ENCODE measurements around the gene FLAD1. TPM values are rescaled to one million over a fixed set of nuclear protein-coding genes. Genes with fewer than 3 reads are reported as not detected.

Gene FLAD1
- total and polyA plus RNA-seq, 2 of the 4 experiments (the other 2 are of a cell fraction): 26.3 to 37.3 TPM

GRCh38 chr1:154941333-154942013 lies 41.7 kb upstream of the FLAD1 start:
- no peak overlapping the region for H2BK15ac ChIP-seq (ENCODE audit: low read depth, low read length)
- H3K4me1 ChIP-seq (ENCODE audit: control insufficient read depth, insufficient read depth, low read length): peaks cover 2% of the 10 kb centered on the region; the same call in 1 of the 2 replicates
- no peak overlapping the region for H2AK5ac ChIP-seq (ENCODE audit: low read depth, low read length)
- no peak overlapping the region for H4K5ac ChIP-seq (ENCODE audit: low read depth, low read length)
- no peak overlapping the region for H3K18ac ChIP-seq (ENCODE audit: low read depth, low read length)
- TF ChIP-seq CEBPB (IDR thresholded peaks at IDR 0.05; ENCODE audit: low read depth, low read length) (no peak), SMC3 (IDR thresholded peaks at IDR 0.05; ENCODE audit: low read depth, low read length) (no peak), USF2 (IDR thresholded peaks at IDR 0.05; ENCODE audit: low read depth, low read length) (no peak), MAFK (IDR thresholded peaks at IDR 0.05; ENCODE audit: low read depth, low read length) (no peak), RCOR1 (IDR thresholded peaks at IDR 0.05; ENCODE audit: insufficient replicate concordance, low read length) (no peak), CHD1 (IDR thresholded peaks at IDR 0.05; ENCODE audit: low read depth, low read length) (no peak), ELK1 (IDR thresholded peaks at IDR 0.05; ENCODE audit: borderline replicate concordance, low read depth, low read length) (no peak), BHLHE40 (IDR thresholded peaks at IDR 0.05; ENCODE audit: low read depth, low read length) (no peak), FOS (IDR thresholded peaks at IDR 0.05; ENCODE audit: low read depth, low read length) (no peak), POLR2A (IDR thresholded peaks at IDR 0.05; ENCODE audit: low read depth, low read length) (no peak), RFX5 (IDR thresholded peaks at IDR 0.05; ENCODE audit: low read depth, low read length) (no peak)
- H3K27ac ChIP-seq (ENCODE audit: insufficient read depth, low read length): no peak overlapping the region
- H2AK9ac ChIP-seq (replicated peaks; ENCODE audit: low read depth, low read length, poor library complexity): no peak overlapping the region
- H3K9me1 ChIP-seq (ENCODE audit: insufficient read depth, low read length): peaks cover 4% of the 10 kb centered on the region; the same call in 1 of the 2 replicates
- peaks cover 0 to under 1% of the 10 kb centered on the region in 2 experiments; a peak in 1 of 4 replicates for H3K79me1 ChIP-seq (ENCODE audit: low read depth in 1 of 2, low read length in 2 of 2)
- no peak overlapping the region for H2BK5ac ChIP-seq (ENCODE audit: low read depth, low read length, poor library complexity, severe bottlenecking)
- no peak overlapping the region for H3K4me2 ChIP-seq (ENCODE audit: low read depth, low read length)
- intact Hi-C loops (cut with micrococcal nuclease) (no loop called here), dilution Hi-C loops (cut with HindIII; ENCODE audit: low sequenced_read_pairs, unreplicated experiment) (no loop called here), in situ Hi-C loops (cut with MboI; ENCODE audit: low sequenced_read_pairs) (no loop called here)
- no peak overlapping the region for H4K8ac ChIP-seq (ENCODE audit: low read depth in 2 of 2, low read length in 2 of 2)
- H3K14ac ChIP-seq (replicated peaks; ENCODE audit: low read depth, low read length): no peak overlapping the region
- peaks cover 18% of the 10 kb centered on the region for H3K36me3 ChIP-seq (ENCODE audit: control insufficient read depth, insufficient read depth, low read length)
- H3K4me3 ChIP-seq (ENCODE audit: insufficient read depth, low read depth, low read length): no peak overlapping the region
- no peak overlapping the region for H3K23ac ChIP-seq (ENCODE audit: low read depth, low read length)
- H2AFZ ChIP-seq (replicated peaks; ENCODE audit: low read length, poor library complexity): no peak overlapping the region
- POLR2A ChIA-PET (ENCODE audit: unreplicated experiment): no interaction called here
- no peak overlapping the region for H3K4ac ChIP-seq (ENCODE audit: low read depth, low read length)
- no peak overlapping the region for H2BK20ac ChIP-seq (ENCODE audit: low read depth, low read length)
- 63% methylated on average over 1 of the region's 5 CpGs; no CpG with 5 or more reads in 1 of the 2 experiments for WGBS, 2 experiments (ENCODE audit: extremely low coverage in 2 of 2, insufficient read length in 1 of 2)
- H4K91ac ChIP-seq (ENCODE audit: insufficient read depth, low read depth, low read length): no peak overlapping the region
- no peak overlapping the region for H3K9ac ChIP-seq (ENCODE audit: low read depth, low read length)
- DNase-seq: no peak
- no peaks in the 10 kb centered on the region for H4K20me1 ChIP-seq (ENCODE audit: insufficient read depth, low read length)
- no peak for ATAC-seq (ENCODE audit: low read depth)
- no peak overlapping the region for H2BK120ac ChIP-seq (ENCODE audit: low read depth, low read length)
- H3K27me3 ChIP-seq (ENCODE audit: control insufficient read depth, insufficient read depth, low read length): no peaks in the 10 kb centered on the region
- CTCF ChIA-PET: no interaction called here
- no TSS peak for BruUV-seq (replicated peaks)
- no peak overlapping the region for H3K56ac ChIP-seq (ENCODE audit: extremely low read depth, insufficient read depth, low read length)
- H3K9me3 ChIP-seq (ENCODE audit: control insufficient read depth, insufficient read depth, low read length): no peaks in the 10 kb centered on the region
